ENCODE results near the gene MAPK9.

The MAPK9 gene

DNA sequence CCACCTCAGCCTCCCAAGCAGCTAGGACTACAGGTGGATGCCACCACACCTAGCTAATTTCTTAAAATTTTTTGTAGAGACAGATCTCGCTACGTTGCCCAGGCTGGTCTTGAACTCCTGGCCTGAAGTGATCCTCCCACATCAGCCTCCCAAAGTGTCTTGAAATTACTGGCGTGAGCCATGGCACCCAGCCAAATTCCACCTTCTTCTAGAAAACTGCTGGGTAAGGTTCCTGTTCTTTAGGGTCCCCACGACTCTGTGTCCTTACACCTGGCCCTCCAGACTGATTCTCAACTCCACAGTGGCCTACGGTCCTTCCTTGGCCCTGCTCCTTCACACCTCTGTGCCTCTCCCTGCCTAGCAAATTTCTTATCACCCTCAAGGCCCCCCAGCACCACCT, 1.9 kb downstream of the MAPK9 start:
- TF ChIP-seq MYC (IDR thresholded peaks at IDR 0.05; ENCODE audit: low read depth, low read length) (no peak), POLR2A (IDR thresholded peaks at IDR 0.05; ENCODE audit: extremely low read depth, insufficient read length) (no peak)
- TF ChIP-seq, protein P1, sequence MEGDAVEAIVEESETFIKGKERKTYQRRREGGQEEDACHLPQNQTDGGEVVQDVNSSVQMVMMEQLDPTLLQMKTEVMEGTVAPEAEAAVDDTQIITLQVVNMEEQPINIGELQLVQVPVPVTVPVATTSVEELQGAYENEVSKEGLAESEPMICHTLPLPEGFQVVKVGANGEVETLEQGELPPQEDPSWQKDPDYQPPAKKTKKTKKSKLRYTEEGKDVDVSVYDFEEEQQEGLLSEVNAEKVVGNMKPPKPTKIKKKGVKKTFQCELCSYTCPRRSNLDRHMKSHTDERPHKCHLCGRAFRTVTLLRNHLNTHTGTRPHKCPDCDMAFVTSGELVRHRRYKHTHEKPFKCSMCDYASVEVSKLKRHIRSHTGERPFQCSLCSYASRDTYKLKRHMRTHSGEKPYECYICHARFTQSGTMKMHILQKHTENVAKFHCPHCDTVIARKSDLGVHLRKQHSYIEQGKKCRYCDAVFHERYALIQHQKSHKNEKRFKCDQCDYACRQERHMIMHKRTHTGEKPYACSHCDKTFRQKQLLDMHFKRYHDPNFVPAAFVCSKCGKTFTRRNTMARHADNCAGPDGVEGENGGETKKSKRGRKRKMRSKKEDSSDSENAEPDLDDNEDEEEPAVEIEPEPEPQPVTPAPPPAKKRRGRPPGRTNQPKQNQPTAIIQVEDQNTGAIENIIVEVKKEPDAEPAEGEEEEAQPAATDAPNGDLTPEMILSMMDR (IDR thresholded peaks at IDR 0.05; ENCODE audit: low read depth, low read length): no peak
- TF ChIP-seq, protein P2, sequence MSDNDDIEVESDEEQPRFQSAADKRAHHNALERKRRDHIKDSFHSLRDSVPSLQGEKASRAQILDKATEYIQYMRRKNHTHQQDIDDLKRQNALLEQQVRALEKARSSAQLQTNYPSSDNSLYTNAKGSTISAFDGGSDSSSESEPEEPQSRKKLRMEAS (IDR thresholded peaks at IDR 0.05; ENCODE audit: low read depth, low read length): no peak
- H3K4me3 ChIP-seq (ENCODE audit: low read depth, low read length): no peak overlapping the region
- DNase-seq (ENCODE audit: low read depth): no peak

DNA sequence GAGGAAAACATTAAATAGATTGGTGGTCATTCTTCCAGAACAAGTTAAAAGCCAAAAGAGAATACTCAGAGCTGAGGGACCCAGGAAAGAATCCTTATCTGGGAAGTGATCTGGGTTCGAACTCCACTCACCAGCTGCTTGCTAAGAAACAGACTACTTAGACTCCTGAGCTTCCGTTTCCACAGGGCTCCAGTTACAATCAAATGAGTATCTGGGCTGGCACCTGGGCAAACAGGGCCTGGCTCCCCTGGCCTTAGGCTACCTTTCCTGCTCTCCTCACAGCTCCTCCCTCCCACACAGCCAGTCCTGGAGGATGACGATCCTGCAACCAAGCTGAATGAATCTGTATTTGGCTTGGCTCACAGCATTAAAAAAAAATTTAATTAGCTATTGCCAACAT, 2.5 kb downstream of the MAPK9 start:
- DNase-seq (ENCODE audit: low read depth): no peak
- TF ChIP-seq, protein P2 (IDR thresholded peaks at IDR 0.05; ENCODE audit: low read depth, low read length): no peak
- TF ChIP-seq POLR2A (IDR thresholded peaks at IDR 0.05; ENCODE audit: extremely low read depth, insufficient read length) (no peak), MYC (IDR thresholded peaks at IDR 0.05; ENCODE audit: low read depth, low read length) (no peak)
- TF ChIP-seq, protein P1 (IDR thresholded peaks at IDR 0.05; ENCODE audit: low read depth, low read length): no peak
- H3K4me3 ChIP-seq (ENCODE audit: low read depth, low read length): no peak overlapping the region

DNA sequence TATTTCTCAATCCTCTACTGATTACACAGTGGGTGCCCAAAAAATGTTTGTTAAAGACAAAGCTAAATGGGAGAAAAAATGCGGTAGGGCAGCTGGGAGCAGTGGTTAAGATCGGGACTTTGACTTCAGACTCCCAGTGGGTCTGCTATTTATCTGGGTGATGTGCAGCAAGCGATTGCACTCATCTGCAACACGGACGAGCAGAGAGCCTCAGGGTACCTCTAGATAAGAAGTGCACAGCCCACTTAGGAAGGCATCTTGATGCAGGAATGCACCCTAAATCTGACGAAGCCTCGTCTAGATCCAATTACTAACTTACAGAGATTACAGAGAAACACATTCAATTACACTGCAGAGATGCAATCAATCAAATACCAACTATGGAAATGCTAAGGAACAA, 4.0 kb downstream of the MAPK9 start:
- no peak overlapping the region for H3K4me3 ChIP-seq (ENCODE audit: low read depth, low read length)
- TF ChIP-seq POLR2A (IDR thresholded peaks at IDR 0.05; ENCODE audit: extremely low read depth, insufficient read length): no peak
- TF ChIP-seq, protein P2 (IDR thresholded peaks at IDR 0.05; ENCODE audit: low read depth, low read length): no peak
- TF ChIP-seq, protein P1 (IDR thresholded peaks at IDR 0.05; ENCODE audit: low read depth, low read length): no peak
- TF ChIP-seq MYC (IDR thresholded peaks at IDR 0.05; ENCODE audit: low read depth, low read length): no peak
- DNase-seq (ENCODE audit: low read depth): no peak

DNA sequence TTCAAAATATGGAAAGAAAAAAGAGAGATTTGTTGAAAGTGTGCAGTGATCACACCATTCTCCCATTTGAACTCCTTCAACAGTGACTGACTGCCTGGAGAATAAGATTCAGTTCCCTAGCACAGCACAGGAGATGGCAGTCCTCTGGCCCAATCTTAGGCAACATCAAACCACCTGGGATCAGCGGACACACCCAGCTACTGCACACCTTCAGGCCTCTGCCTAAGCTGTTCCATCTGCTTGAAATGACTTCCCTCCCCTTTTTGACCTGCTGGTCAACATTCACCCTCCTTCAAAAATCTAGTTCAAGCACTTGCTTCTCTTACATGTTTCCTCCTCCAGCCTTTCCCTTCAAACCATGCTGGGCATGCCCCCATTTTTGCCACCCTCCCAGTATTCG, 4.5 kb downstream of the MAPK9 start:
- no peak for TF ChIP-seq MYC (IDR thresholded peaks at IDR 0.05; ENCODE audit: low read depth, low read length)
- no peak for TF ChIP-seq POLR2A (IDR thresholded peaks at IDR 0.05; ENCODE audit: extremely low read depth, insufficient read length)
- TF ChIP-seq, protein P2 (IDR thresholded peaks at IDR 0.05; ENCODE audit: low read depth, low read length): no peak
- TF ChIP-seq, protein P1 (IDR thresholded peaks at IDR 0.05; ENCODE audit: low read depth, low read length): no peak

DNA sequence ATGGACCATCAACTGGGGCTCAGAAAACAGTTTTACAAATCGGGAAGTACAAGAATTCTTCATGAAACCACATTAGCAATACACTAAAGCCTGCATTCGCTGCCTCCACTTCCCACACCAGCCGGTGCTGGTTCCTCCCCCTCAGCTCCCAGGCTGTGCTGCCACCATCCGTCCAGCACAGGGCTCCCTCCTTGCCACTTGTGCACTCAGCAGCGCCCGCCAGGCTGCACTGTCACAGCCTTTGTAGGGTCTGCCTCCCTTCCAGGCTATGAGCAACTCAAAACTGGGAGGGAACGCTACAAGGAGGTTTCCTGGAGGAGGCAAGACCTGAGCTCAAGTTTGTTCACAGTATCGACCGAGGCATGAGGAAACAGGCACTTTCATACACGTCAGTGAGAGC, 7.7 kb downstream of the MAPK9 start:
- DNase-seq (ENCODE audit: low read depth): peak; percentile 96
- no peak overlapping the region for H3K4me3 ChIP-seq (ENCODE audit: low read depth, low read length)
- TF ChIP-seq MYC (IDR thresholded peaks at IDR 0.05; ENCODE audit: low read depth, low read length): no peak
- TF ChIP-seq POLR2A (IDR thresholded peaks at IDR 0.05; ENCODE audit: extremely low read depth, insufficient read length): no peak
- TF ChIP-seq, protein P2 (IDR thresholded peaks at IDR 0.05; ENCODE audit: low read depth, low read length): peak; percentile 61
- TF ChIP-seq, protein P1 (IDR thresholded peaks at IDR 0.05; ENCODE audit: low read depth, low read length): peak; percentile 80

More for the DNA sequence above, 4.5 kb downstream of the MAPK9 start:
- no peak overlapping the region for H3K4me3 ChIP-seq (ENCODE audit: low read depth, low read length)
- DNase-seq (ENCODE audit: low read depth): no peak

Measured in NB4 (cell line).